Colonic mucosa (tissue), 4 donors: ENCODE measurements around the gene EPHA5. TPM values are rescaled to one million over a fixed set of nuclear protein-coding genes. Genes with fewer than 3 reads are reported as not detected.

Experiments
- DNase-seq: peaks from one replicate; pipeline ENCODE4 v3.0.0-alpha.2; 2020
- H3K27ac ChIP-seq: fragments of 200-600 bp; one replicate; pipeline ENCODE4 v1.8.0; 2021
- H3K27me3 ChIP-seq: fragments of 200-600 bp; one replicate; pipeline ENCODE4 v1.8.0; 2021
- H3K36me3 ChIP-seq: fragments of 200-600 bp; one replicate; pipeline ENCODE4 v1.8.0; 2021
- H3K4me1 ChIP-seq: fragments of 200-600 bp; one replicate; pipeline ENCODE4 v1.8.0; 2021; ENCODE audit warnings: mild to moderate bottlenecking
- H3K4me3 ChIP-seq: fragments of 200-600 bp; one replicate; pipeline ENCODE4 v1.8.0; 2021
- H3K9ac ChIP-seq, 2 donors: one replicate each; pipeline ENCODE4 v1.7.0; 2013; ENCODE audit warnings: control low read depth in 2 of 2, low read depth in 2 of 2, low read length in 2 of 2
- H3K9me3 ChIP-seq: fragments of 200-600 bp; one replicate; pipeline ENCODE4 v1.8.0; 2021
- CTCF ChIP-seq: fragments of 200-600 bp; IDR thresholded peaks from one replicate; pipeline ENCODE4 v1.8.0; 2022; ENCODE audit warnings: antibody characterized with exemption, mild to moderate bottlenecking
- intact Hi-C: fragments of 100-400 bp; cut with DNase I; formaldehyde crosslinking; loops from one replicate; pipeline ENCODE4 v1.14.1; 2022
- total RNA-seq, 2 donors: library from RNA; stranded (reverse); fragmentation: NEBNext Ultra II Directional in 1 of 2; extraction: Animal tissue kit (Norgen Biotek cat#: 25700) in 1 of 2; gene quantifications; one replicate each; pipeline ENCODE4 v1.2.1, GENCODE V29; 2021
- donor health status: healthy.
- donor health status: DM: no; HTN: no; CAD: no.
- donor health status: DM: no; HTN: no; CAD: no.

EPHA5 gene
- total RNA-seq, 2 donors from 2014 or later: 0.07 to 0.13 TPM

GRCh38 chr4:65472531-65472930, 197.8 kb downstream of the EPHA5 start:
- DNase-seq: no peak
- intact Hi-C loops: no loop called here
- no peaks in the 10 kb centered on the region for H3K36me3 ChIP-seq

GRCh38 chr4:65467068-65467680, 203.1 kb downstream of the EPHA5 start:
- no peaks in the 10 kb centered on the region for H3K27me3 ChIP-seq
- H3K9ac ChIP-seq: no peak overlapping the region
- H3K4me3 ChIP-seq: no peak overlapping the region
- no peaks in the 10 kb centered on the region for H3K4me1 ChIP-seq
- DNase-seq: no peak
- H3K27ac ChIP-seq: no peak overlapping the region
- intact Hi-C loops: no loop called here
- H3K9me3 ChIP-seq: no peaks in the 10 kb centered on the region
- no peak for TF ChIP-seq CTCF
- no peaks in the 10 kb centered on the region for H3K36me3 ChIP-seq

More at GRCh38 chr4:65472531-65472930, 197.8 kb downstream of the EPHA5 start:
- Histone ChIP-seq H3K4me3 (no peak overlapping the region), H3K4me1 (no peaks in the 10 kb centered on the region), H3K9ac (no peak overlapping the region), H3K9me3 (no peaks in the 10 kb centered on the region), H3K27me3 (no peaks in the 10 kb centered on the region), H3K27ac (no peak overlapping the region)
- no peak for TF ChIP-seq CTCF

GRCh38 chr4:65461781-65462180, 208.5 kb downstream of the EPHA5 start:
- DNase-seq: no peak
- Histone ChIP-seq H3K4me1 (no peaks in the 10 kb centered on the region), H3K36me3 (no peaks in the 10 kb centered on the region), H3K9me3 (no peaks in the 10 kb centered on the region), H3K4me3 (no peak overlapping the region), H3K27me3 (no peaks in the 10 kb centered on the region), H3K27ac (no peak overlapping the region), H3K9ac (no peak overlapping the region)
- intact Hi-C loops: no loop called here
- no peak for TF ChIP-seq CTCF

GRCh38 chr4:65457011-65457410, 213.3 kb downstream of the EPHA5 start:
- H3K27ac ChIP-seq: no peak overlapping the region
- no peak overlapping the region for H3K9ac ChIP-seq
- no peak for TF ChIP-seq CTCF
- H3K9me3 ChIP-seq: no peaks in the 10 kb centered on the region
- DNase-seq: no peak
- intact Hi-C loops: no loop called here
- no peaks in the 10 kb centered on the region for H3K36me3 ChIP-seq
- no peaks in the 10 kb centered on the region for H3K27me3 ChIP-seq
- no peak overlapping the region for H3K4me3 ChIP-seq
- no peaks in the 10 kb centered on the region for H3K4me1 ChIP-seq

- no peaks in the 10 kb centered on the region for H3K27me3 ChIP-seq
- no peaks in the 10 kb centered on the region for H3K9me3 ChIP-seq
- no peak overlapping the region for H3K9ac ChIP-seq
- TF ChIP-seq CTCF: no peak
- intact Hi-C loops: no loop called here
- no peak for DNase-seq
- no peaks in the 10 kb centered on the region for H3K4me1 ChIP-seq
- H3K36me3 ChIP-seq: no peaks in the 10 kb centered on the region
- no peak overlapping the region for H3K27ac ChIP-seq
- H3K4me3 ChIP-seq: no peak overlapping the region
Observed at GRCh38 chr4:65456579-65456978, 213.7 kb downstream of the EPHA5 start.
